Smooth muscle cell (in vitro differentiated cells): ENCODE measurements around the gene NPIPA7. TPM values are rescaled to one million over a fixed set of nuclear protein-coding genes. Genes with fewer than 3 reads are reported as not detected.
"Not testable (repeated sequence)": the region's sequence is repeated elsewhere in the genome, so short reads cannot be mapped to it uniquely, and the experiment has no call there.

ENCODE experiments used
- DNase-seq: peaks from one replicate; lab custom pipeline; 2025; ENCODE audit not compliant: unreplicated experiment; lab: John Stamatoyannopoulos, UW
- H2AFZ ChIP-seq: fragments of 200-600 bp; sonication (generic); 2 replicates; pipeline ENCODE4 v1.6.0; 2016; ENCODE audit warnings: antibody characterized with exemption, low read depth, mild to moderate bottlenecking
- H3F3A ChIP-seq: fragments of 200-600 bp; sonication (generic); 2 replicates; pipeline ENCODE4 v1.6.0; 2017; ENCODE audit warnings: antibody characterized with exemption, low read depth
- H3K27ac ChIP-seq: fragments of 200-600 bp; sonication (generic); 2 replicates; pipeline ENCODE4 v1.5.1; 2016; ENCODE audit warnings: low read depth, mild to moderate bottlenecking
- H3K27me3 ChIP-seq: fragments of 200-600 bp; sonication (generic); 2 replicates; pipeline ENCODE4 v1.6.1; 2016; ENCODE audit warnings: low read depth, mild to moderate bottlenecking
- H3K36me3 ChIP-seq: fragments of 200-600 bp; sonication (generic); 2 replicates; pipeline ENCODE4 v1.5.1; 2016; ENCODE audit warnings: low read depth
- H3K4me1 ChIP-seq: fragments of 200-600 bp; sonication (generic); 2 replicates; pipeline ENCODE4 v1.5.1; 2016; ENCODE audit warnings: low read depth
- H3K4me2 ChIP-seq: fragments of 200-600 bp; sonication (generic); 2 replicates; pipeline ENCODE4 v1.6.0; 2016; ENCODE audit warnings: mild to moderate bottlenecking
- H3K4me3 ChIP-seq: fragments of 200-600 bp; sonication (generic); 2 replicates; pipeline ENCODE4 v1.5.1; 2016; ENCODE audit warnings: mild to moderate bottlenecking
- H3K79me2 ChIP-seq: fragments of 200-600 bp; sonication (generic); 2 replicates; pipeline ENCODE4 v1.6.0; 2016; ENCODE audit warnings: low read depth, mild to moderate bottlenecking
- H3K9ac ChIP-seq: fragments of 200-600 bp; sonication (generic); 2 replicates; pipeline ENCODE4 v1.6.0; 2016; ENCODE audit warnings: low read depth
- H3K9me3 ChIP-seq: fragments of 200-600 bp; sonication (generic); replicated peaks from 2 replicates; pipeline ENCODE4 v1.5.1; 2016; ENCODE audit warnings: low read depth
- H4K20me1 ChIP-seq: fragments of 200-600 bp; sonication (generic); 2 replicates; pipeline ENCODE4 v1.6.0; 2016; ENCODE audit warnings: low read depth
- WGBS: methylation state at CpG from one replicate; pipeline ENCODE4 v1.1.7; 2016; ENCODE audit warnings: low lambda C conversion rate; 5-methylcytosine and 5-hydroxymethylcytosine counted together
- polyA plus RNA-seq: library from polyadenylated mRNA; unstranded; fragments of >200 nt; fragmentation: Nextera tagmentation; extraction: Ambion mirVana; gene quantifications from 2 replicates; pipeline ENCODE4 v1.2.1, GENCODE V29; 2016
- total RNA-seq: library from RNA; depleted of rRNA; stranded (reverse); fragments of >200 nt; gene quantifications from 2 replicates; pipeline ENCODE4 v1.2.3, GENCODE V29; 2014

Gene NPIPA7
- not detected in 2 replicates for total RNA-seq
- polyA plus RNA-seq, result 0.27 and 0.64 TPM in 2 replicates

- H4K20me1 ChIP-seq, H3K79me2 ChIP-seq, H3K4me1 ChIP-seq, H3K27me3 ChIP-seq, H2AFZ ChIP-seq, H3K9ac ChIP-seq, H3K4me3 ChIP-seq, H3K27ac ChIP-seq, H3K4me2 ChIP-seq, H3F3A ChIP-seq, H3K9me3 ChIP-seq, H3K36me3 ChIP-seq, DNase-seq: not testable (repeated sequence)
- WGBS, result no CpG with 5 or more reads among the region's 3 CpGs
Measured at GRCh38 chr16:16378840-16379239, at the start of gene NPIPA7. TSS of gene NPIPA7 (plus strand) at chr16:16379140. CDS start at chr16:16379245, 105 bp downstream.

- not testable (repeated sequence) for H3K4me3 ChIP-seq, H3K4me1 ChIP-seq, H3K27me3 ChIP-seq, H3K79me2 ChIP-seq, H3K27ac ChIP-seq, H3K9me3 ChIP-seq, H4K20me1 ChIP-seq, DNase-seq, H3K4me2 ChIP-seq, H3F3A ChIP-seq, H2AFZ ChIP-seq, H3K36me3 ChIP-seq, H3K9ac ChIP-seq
- WGBS, result no CpG with 5 or more reads among the region's 23 CpGs
Measured at GRCh38 chr16:16331466-16331865, 47.5 kb upstream of the NPIPA7 start.

- not testable (repeated sequence) for H3F3A ChIP-seq, H3K9ac ChIP-seq, H4K20me1 ChIP-seq, H2AFZ ChIP-seq, H3K4me3 ChIP-seq, H3K27ac ChIP-seq, H3K79me2 ChIP-seq, H3K36me3 ChIP-seq, DNase-seq, H3K9me3 ChIP-seq, H3K4me1 ChIP-seq, H3K27me3 ChIP-seq, H3K4me2 ChIP-seq
- 85% methylated on average over 9 of the region's 30 CpGs for WGBS
Measured at GRCh38 chr16:16357556-16357955, 21.4 kb upstream of the NPIPA7 start.

GRCh38 chr16:16358539-16359240 is 20.2 kb upstream of the NPIPA7 start:
- not testable (repeated sequence) for H3K36me3 ChIP-seq, H3K27ac ChIP-seq, H3K9me3 ChIP-seq, H4K20me1 ChIP-seq, H3K4me2 ChIP-seq, H3K9ac ChIP-seq, H3K27me3 ChIP-seq, H3K4me1 ChIP-seq, H3K79me2 ChIP-seq, H3K4me3 ChIP-seq, H2AFZ ChIP-seq, H3F3A ChIP-seq, DNase-seq
- WGBS, result 97% methylated on average over 11 of the region's 40 CpGs

GRCh38 chr16:16363595-16363994 is 15.3 kb upstream of the NPIPA7 start:
- not testable (repeated sequence) for H2AFZ ChIP-seq, H3K27me3 ChIP-seq, H3K9me3 ChIP-seq, H3K4me3 ChIP-seq, H3F3A ChIP-seq, DNase-seq, H3K9ac ChIP-seq, H3K79me2 ChIP-seq, H3K27ac ChIP-seq, H3K4me1 ChIP-seq, H4K20me1 ChIP-seq, H3K36me3 ChIP-seq, H3K4me2 ChIP-seq
- no CpG with 5 or more reads among the region's 31 CpGs for WGBS

- H3K79me2 ChIP-seq, H3K4me2 ChIP-seq, H3K27ac ChIP-seq, H2AFZ ChIP-seq, H4K20me1 ChIP-seq, H3K9ac ChIP-seq, H3K27me3 ChIP-seq, H3K9me3 ChIP-seq, H3K36me3 ChIP-seq, H3K4me1 ChIP-seq, DNase-seq, H3K4me3 ChIP-seq, H3F3A ChIP-seq: not testable (repeated sequence)
- WGBS, result no CpG with 5 or more reads among the region's 39 CpGs
Measured at GRCh38 chr16:16364100-16364499, 14.8 kb upstream of the NPIPA7 start.

GRCh38 chr16:16364701-16365100 is 14.2 kb upstream of the NPIPA7 start:
- DNase-seq, H4K20me1 ChIP-seq, H3K79me2 ChIP-seq, H3K4me1 ChIP-seq, H3F3A ChIP-seq, H3K27ac ChIP-seq, H3K4me3 ChIP-seq, H3K9me3 ChIP-seq, H3K27me3 ChIP-seq, H3K9ac ChIP-seq, H2AFZ ChIP-seq, H3K36me3 ChIP-seq, H3K4me2 ChIP-seq: not testable (repeated sequence)
- WGBS, result 90% methylated on average over 2 of the region's 28 CpGs

- H3F3A ChIP-seq, H3K27ac ChIP-seq, H3K79me2 ChIP-seq, H3K27me3 ChIP-seq, H3K4me3 ChIP-seq, H3K9ac ChIP-seq, H3K9me3 ChIP-seq, H3K4me2 ChIP-seq, H4K20me1 ChIP-seq, DNase-seq, H2AFZ ChIP-seq, H3K4me1 ChIP-seq, H3K36me3 ChIP-seq: not testable (repeated sequence)
- WGBS, result 95% methylated on average over 20 of the region's 21 CpGs
Measured at GRCh38 chr16:16365319-16365718, 13.6 kb upstream of the NPIPA7 start.

- 94% methylated on average over 6 of the region's 22 CpGs for WGBS
Measured at GRCh38 chr16:16365851-16366250, 13.1 kb upstream of the NPIPA7 start.

More at GRCh38 chr16:16365851-16366250, 13.1 kb upstream of the NPIPA7 start:
- not testable (repeated sequence) for H3K27ac ChIP-seq, H3K27me3 ChIP-seq, H3K9ac ChIP-seq, H3K4me2 ChIP-seq, H3K79me2 ChIP-seq, H3F3A ChIP-seq, H3K4me1 ChIP-seq, H3K36me3 ChIP-seq, H3K9me3 ChIP-seq, H3K4me3 ChIP-seq, H2AFZ ChIP-seq, H4K20me1 ChIP-seq, DNase-seq
